HL-60 (cell line): ENCODE results near the gene ADM2.
A peak's percentile ranks its signal among the peaks of the same experiment; 100 is the strongest.
"Not testable (repeated sequence)": the region's sequence is repeated elsewhere in the genome, so short reads cannot be mapped to it uniquely, and the experiment has no call there.

ENCODE experiments used
- DNase-seq, 2 experiments: peaks; one replicate each; pipeline ENCODE4 v3.0.0-alpha.2; 2010 to 2020; ENCODE audit warnings: low read depth in 1 of 2, low spot score in 1 of 2
- H3K27ac ChIP-seq: fragments of 250-450 bp; sonication (Bioruptor Pico); replicated peaks from 2 replicates; pipeline ENCODE4 v1.5.1; 2020; ENCODE audit warnings: mild to moderate bottlenecking, moderate library complexity
- H3K27me3 ChIP-seq: fragments of 250-450 bp; sonication (Bioruptor Pico); 2 replicates; pipeline ENCODE4 v1.5.1; 2021; ENCODE audit warnings: mild to moderate bottlenecking, moderate library complexity; ENCODE audit not compliant: insufficient read depth, poor library complexity, severe bottlenecking
- H3K4me3 ChIP-seq: replicated peaks from 2 replicates; pipeline ENCODE4 v1.5.1; 2011; ENCODE audit warnings: mild to moderate bottlenecking, control low read depth, low read length; ENCODE audit not compliant: insufficient read depth
- GABPA ChIP-seq: IDR thresholded peaks from 2 replicates; pipeline ENCODE4 v1.6.1; 2012; ENCODE audit warnings: low read depth
- POLR2AphosphoS5 ChIP-seq: IDR thresholded peaks from 2 replicates; pipeline ENCODE4 v1.6.1; 2012; ENCODE audit warnings: low read depth
- SPI1 ChIP-seq: IDR thresholded peaks from 2 replicates; pipeline ENCODE4 v1.6.1; 2012; ENCODE audit warnings: low read depth, mild to moderate bottlenecking, borderline replicate concordance
- TF ChIP-seq, protein P1 (sequence below): IDR thresholded peaks from 2 replicates; pipeline ENCODE4 v1.6.1; 2012; ENCODE audit warnings: low read depth; ENCODE audit not compliant: insufficient replicate concordance
- TF ChIP-seq, protein P2 (sequence below): IDR thresholded peaks from one replicate; pipeline ENCODE4 v1.5.1; 2011; ENCODE audit warnings: low read length, control low read depth, inconsistent platforms; ENCODE audit not compliant: insufficient read depth

Gene ADM2

DNA sequence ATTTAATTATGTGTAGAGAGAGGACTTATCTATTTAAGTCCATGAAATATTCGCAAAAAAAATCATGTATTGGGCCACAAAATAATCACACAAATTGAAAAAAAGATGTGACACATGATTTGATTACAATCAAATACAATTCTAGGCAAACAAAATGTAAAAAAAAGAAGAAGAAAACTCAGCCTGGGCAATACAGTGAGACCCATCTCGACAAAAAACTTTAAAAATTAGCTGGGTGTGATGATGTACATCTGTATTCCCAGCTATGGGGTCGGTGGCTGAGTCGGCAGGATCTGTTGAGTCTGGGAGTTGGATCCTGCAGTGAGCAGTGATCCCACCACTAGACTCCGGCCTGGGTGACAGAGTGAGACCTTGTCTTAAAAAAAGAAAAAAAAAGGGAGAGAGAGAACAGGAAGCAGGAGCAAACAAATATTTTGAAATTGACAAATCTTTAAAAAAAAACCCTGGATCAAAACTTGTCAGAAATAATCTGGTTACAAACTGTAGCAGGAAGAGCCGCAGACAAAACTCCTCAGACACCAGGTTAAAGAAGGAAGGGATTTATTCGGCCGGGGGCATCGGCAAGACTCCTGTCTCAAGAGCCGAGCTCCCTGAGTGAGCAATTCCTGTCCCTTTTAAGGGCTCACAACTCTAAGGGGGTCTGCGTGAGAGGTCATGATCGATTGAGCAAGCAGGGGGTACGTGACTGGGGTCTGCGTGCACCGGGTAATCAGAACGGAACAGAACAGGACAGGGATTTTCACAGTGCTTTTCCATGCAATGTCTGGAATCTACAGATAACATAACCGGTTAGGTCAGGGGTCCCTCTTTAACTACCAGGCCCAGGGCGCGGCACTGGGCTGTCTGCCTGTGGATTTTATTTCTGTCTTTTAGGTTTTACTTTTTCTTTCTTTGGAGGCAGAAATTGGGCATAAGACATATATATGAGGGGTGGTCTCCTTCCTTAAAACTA is 51.8 kb downstream of the ADM2 start:
- Histone ChIP-seq H3K27ac (peak overlapping the region; percentile 99), H3K4me3 (no peak overlapping the region), H3K27me3 (no peaks in the 10 kb centered on the region)
- no peak for DNase-seq
- TF ChIP-seq, protein P1, sequence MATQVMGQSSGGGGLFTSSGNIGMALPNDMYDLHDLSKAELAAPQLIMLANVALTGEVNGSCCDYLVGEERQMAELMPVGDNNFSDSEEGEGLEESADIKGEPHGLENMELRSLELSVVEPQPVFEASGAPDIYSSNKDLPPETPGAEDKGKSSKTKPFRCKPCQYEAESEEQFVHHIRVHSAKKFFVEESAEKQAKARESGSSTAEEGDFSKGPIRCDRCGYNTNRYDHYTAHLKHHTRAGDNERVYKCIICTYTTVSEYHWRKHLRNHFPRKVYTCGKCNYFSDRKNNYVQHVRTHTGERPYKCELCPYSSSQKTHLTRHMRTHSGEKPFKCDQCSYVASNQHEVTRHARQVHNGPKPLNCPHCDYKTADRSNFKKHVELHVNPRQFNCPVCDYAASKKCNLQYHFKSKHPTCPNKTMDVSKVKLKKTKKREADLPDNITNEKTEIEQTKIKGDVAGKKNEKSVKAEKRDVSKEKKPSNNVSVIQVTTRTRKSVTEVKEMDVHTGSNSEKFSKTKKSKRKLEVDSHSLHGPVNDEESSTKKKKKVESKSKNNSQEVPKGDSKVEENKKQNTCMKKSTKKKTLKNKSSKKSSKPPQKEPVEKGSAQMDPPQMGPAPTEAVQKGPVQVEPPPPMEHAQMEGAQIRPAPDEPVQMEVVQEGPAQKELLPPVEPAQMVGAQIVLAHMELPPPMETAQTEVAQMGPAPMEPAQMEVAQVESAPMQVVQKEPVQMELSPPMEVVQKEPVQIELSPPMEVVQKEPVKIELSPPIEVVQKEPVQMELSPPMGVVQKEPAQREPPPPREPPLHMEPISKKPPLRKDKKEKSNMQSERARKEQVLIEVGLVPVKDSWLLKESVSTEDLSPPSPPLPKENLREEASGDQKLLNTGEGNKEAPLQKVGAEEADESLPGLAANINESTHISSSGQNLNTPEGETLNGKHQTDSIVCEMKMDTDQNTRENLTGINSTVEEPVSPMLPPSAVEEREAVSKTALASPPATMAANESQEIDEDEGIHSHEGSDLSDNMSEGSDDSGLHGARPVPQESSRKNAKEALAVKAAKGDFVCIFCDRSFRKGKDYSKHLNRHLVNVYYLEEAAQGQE = no peak
- TF ChIP-seq, protein P2, sequence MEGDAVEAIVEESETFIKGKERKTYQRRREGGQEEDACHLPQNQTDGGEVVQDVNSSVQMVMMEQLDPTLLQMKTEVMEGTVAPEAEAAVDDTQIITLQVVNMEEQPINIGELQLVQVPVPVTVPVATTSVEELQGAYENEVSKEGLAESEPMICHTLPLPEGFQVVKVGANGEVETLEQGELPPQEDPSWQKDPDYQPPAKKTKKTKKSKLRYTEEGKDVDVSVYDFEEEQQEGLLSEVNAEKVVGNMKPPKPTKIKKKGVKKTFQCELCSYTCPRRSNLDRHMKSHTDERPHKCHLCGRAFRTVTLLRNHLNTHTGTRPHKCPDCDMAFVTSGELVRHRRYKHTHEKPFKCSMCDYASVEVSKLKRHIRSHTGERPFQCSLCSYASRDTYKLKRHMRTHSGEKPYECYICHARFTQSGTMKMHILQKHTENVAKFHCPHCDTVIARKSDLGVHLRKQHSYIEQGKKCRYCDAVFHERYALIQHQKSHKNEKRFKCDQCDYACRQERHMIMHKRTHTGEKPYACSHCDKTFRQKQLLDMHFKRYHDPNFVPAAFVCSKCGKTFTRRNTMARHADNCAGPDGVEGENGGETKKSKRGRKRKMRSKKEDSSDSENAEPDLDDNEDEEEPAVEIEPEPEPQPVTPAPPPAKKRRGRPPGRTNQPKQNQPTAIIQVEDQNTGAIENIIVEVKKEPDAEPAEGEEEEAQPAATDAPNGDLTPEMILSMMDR = no peak
- no peak for TF ChIP-seq POLR2AphosphoS5
- no peak for TF ChIP-seq SPI1
- no peak for TF ChIP-seq GABPA

DNA sequence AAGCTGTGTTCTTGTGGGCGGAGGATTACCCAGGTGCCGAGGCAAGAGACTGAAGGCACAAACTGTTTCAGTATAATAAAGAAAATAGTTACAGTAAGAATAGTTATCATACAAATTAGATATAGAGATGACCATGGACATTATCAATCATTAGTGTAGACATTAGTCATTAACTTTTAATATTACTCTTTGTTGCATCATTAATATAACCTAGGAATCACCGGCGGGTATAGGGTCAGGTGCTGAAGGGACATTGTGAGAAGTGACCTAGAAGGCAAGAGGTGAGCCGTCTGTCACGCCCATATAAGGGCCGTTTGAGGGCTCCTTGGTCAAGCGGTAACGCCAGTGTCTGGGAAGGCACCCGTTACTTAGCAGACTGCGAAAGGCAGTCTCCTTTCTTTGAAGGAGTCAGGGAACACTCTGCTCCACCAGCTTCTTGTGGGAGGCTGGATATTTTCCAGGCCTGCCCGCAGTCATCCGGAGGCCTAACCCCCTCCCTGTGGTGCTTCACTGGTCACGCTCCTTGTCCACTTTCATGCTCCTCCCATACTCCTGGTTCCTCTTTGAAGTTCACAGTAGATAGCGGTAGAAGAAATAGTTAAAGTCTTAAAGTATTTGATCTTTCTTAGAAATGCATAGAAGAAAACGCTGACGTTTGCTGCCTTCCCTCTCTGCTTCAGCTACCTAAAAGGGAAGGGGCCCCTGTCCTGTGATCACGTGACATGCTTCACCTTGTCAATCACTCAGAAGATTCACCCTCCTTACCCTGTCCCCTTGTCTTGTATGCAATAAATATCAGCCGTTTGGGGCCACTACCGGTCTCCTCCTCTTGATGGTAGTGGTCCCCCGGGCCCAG is 52.7 kb downstream of the ADM2 start:
- TF ChIP-seq SPI1 = peak; percentile 11; the same call in 1 of the 2 replicates
- not testable (repeated sequence) for H3K4me3 ChIP-seq, H3K27me3 ChIP-seq
- peak; percentile 70 to 78 for DNase-seq
- H3K27ac ChIP-seq = peak overlapping the region; percentile 99

DNA sequence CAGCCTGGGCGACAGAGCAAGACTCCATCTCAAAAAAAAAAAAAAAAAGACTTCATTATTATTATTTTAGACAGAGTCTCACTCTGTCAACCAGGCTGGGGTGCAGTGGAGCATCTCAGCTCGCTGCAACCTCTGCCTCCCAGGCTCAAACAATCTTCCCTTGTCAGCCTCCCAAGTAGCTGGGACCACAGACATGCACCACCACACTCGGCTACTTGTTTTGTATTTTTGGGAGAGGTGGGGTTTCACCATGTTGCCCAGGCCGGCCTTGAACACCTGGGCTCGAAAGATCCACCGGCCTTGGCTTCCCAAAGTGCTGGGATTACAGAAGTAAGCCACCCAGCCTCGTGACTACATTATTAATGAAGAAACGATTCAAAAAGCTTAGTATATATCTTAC is 53.8 kb downstream of the ADM2 start:
- TF ChIP-seq, protein P1 = no peak
- TF ChIP-seq, protein P2 = no peak
- TF ChIP-seq POLR2AphosphoS5 (no peak), SPI1 (no peak), GABPA (no peak)
- Histone ChIP-seq H3K27me3 (no peaks in the 10 kb centered on the region), H3K4me3 (no peak overlapping the region), H3K27ac (peak overlapping the region; percentile 99)
- no peak for DNase-seq
